ENCODE data around the gene ZNF747.

DNA sequence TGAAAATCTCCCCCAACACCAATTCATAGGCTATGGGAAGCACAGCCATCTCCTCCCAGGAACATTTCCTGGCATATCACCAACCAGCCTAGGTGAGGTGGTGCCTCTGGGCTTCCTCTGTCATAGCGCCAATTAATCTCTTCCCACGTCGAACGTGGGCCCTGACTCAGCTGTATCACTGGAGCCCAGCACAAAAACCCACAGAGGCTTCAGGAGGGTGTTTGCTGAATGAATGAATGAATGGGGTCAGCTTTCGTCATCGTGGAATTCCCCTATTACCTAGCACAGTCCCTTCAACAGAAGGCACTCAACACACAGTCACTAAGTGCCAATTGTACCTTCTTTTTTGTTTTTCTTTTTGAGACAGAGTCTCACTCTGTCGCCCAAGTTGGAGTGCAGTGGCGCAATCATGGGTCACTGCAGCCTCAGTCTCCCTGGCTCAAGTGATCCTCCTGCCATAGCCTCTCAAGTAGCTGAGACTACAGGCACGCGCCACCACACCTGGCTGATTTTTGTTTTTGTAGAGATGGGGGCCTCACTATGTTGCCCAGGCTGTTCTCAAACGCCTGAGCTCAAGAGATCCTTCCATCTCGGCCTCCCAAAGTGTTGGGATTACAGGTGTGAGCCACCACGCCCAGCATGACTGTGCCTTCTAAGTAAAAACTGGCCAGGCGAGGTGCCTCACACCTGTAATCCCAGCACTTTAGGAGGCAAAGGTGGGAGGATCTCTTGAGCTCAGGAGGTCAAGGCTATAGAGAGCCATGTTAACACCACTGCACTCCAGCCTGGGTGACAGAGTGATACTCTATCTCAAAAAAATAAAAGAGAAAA, 32.7 kb upstream of the ZNF747 start:
- TF ChIP-seq, protein P1, sequence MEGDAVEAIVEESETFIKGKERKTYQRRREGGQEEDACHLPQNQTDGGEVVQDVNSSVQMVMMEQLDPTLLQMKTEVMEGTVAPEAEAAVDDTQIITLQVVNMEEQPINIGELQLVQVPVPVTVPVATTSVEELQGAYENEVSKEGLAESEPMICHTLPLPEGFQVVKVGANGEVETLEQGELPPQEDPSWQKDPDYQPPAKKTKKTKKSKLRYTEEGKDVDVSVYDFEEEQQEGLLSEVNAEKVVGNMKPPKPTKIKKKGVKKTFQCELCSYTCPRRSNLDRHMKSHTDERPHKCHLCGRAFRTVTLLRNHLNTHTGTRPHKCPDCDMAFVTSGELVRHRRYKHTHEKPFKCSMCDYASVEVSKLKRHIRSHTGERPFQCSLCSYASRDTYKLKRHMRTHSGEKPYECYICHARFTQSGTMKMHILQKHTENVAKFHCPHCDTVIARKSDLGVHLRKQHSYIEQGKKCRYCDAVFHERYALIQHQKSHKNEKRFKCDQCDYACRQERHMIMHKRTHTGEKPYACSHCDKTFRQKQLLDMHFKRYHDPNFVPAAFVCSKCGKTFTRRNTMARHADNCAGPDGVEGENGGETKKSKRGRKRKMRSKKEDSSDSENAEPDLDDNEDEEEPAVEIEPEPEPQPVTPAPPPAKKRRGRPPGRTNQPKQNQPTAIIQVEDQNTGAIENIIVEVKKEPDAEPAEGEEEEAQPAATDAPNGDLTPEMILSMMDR (IDR thresholded peaks at IDR 0.05): no peak
- TF ChIP-seq POLR2A (IDR thresholded peaks at IDR 0.05): no peak
- TF ChIP-seq POLR2AphosphoS5 (IDR thresholded peaks at IDR 0.05; ENCODE audit: insufficient read depth in 1 of 2, low read depth in 1 of 2): no peak

All from vagina (tissue), 2 donors.